Activated T-cell treated with anti-CD3 and anti-CD28 coated beads for 48 hours (primary cell): ENCODE data around the gene NPIPA5.
"Not testable (repeated sequence)": the region's sequence is repeated elsewhere in the genome, so short reads cannot be mapped to it uniquely, and the experiment has no call there.

Experiments used
- DNase-seq: peaks from one replicate; pipeline ENCODE4 v3.0.0-alpha.2; 2020; ENCODE audit warnings: low read depth

The NPIPA5 gene

GRCh38 chr16:15378194-15378593, at the start of gene NPIPA5:
Gene NPIPA5, minus strand, starts transcription at chr16:15378294. Its CDS starts 0 bp downstream, at chr16:15378294.
- not testable (repeated sequence) for DNase-seq

GRCh38 chr16:15427648-15428239, 49.6 kb upstream of the NPIPA5 start:
- DNase-seq, result peak; percentile 36

GRCh38 chr16:15426796-15427195, 48.7 kb upstream of the NPIPA5 start:
- no peak for DNase-seq

GRCh38 chr16:15425861-15426260, 47.8 kb upstream of the NPIPA5 start:
- DNase-seq, result no peak

GRCh38 chr16:15422222-15422621, 44.1 kb upstream of the NPIPA5 start:
- no peak for DNase-seq

GRCh38 chr16:15421696-15422095, 43.6 kb upstream of the NPIPA5 start:
- not testable (repeated sequence) for DNase-seq

GRCh38 chr16:15418206-15418605, 40.1 kb upstream of the NPIPA5 start:
- no peak for DNase-seq

- DNase-seq, result no peak
These were observed 39.1 kb upstream of the NPIPA5 start for GRCh38 chr16:15417197-15417596.

- DNase-seq, result no peak
These were observed 37.5 kb upstream of the NPIPA5 start for GRCh38 chr16:15415511-15415985.

- not testable (repeated sequence) for DNase-seq
These were observed 31.4 kb upstream of the NPIPA5 start for GRCh38 chr16:15409476-15409875.

- not testable (repeated sequence) for DNase-seq
These were observed 29.7 kb upstream of the NPIPA5 start for GRCh38 chr16:15407756-15408155.

- DNase-seq, result no peak
These were observed 26.7 kb upstream of the NPIPA5 start for GRCh38 chr16:15404792-15405191.

- not testable (repeated sequence) for DNase-seq
These were observed 26.0 kb upstream of the NPIPA5 start for GRCh38 chr16:15404091-15404490.

GRCh38 chr16:15403392-15403995, 25.4 kb upstream of the NPIPA5 start:
- no peak for DNase-seq

GRCh38 chr16:15401972-15402371, 23.9 kb upstream of the NPIPA5 start:
- no peak for DNase-seq

GRCh38 chr16:15400314-15400713, 22.2 kb upstream of the NPIPA5 start:
- DNase-seq, result not testable (repeated sequence)

GRCh38 chr16:15399317-15399716, 21.2 kb upstream of the NPIPA5 start:
- DNase-seq, result no peak

- no peak for DNase-seq
These were observed 20.7 kb upstream of the NPIPA5 start for GRCh38 chr16:15398618-15399316.

- DNase-seq, result no peak
These were observed 19.0 kb upstream of the NPIPA5 start for GRCh38 chr16:15396948-15397594.

GRCh38 chr16:15396509-15396829, 18.4 kb upstream of the NPIPA5 start:
- DNase-seq, result not testable (repeated sequence)

GRCh38 chr16:15395631-15396508, 17.8 kb upstream of the NPIPA5 start, which contains the start of gene MPV17L:
Gene MPV17L, plus strand, starts transcription at chr16:15395754. Its CDS starts 144 bp downstream, at chr16:15395898.
- peak; percentile 3 for DNase-seq

GRCh38 chr16:15393025-15393424, 14.9 kb upstream of the NPIPA5 start:
- DNase-seq, result not testable (repeated sequence)
